ENCODE results near the gene USF1. TPM values are rescaled to one million over a fixed set of nuclear protein-coding genes. Genes with fewer than 3 reads are reported as not detected.
A peak's percentile ranks its signal among the peaks of the same experiment; 100 is the strongest.

The USF1 gene
- total and polyA plus RNA-seq, 9 of the 15 experiments (the other 6 are each of a cell fraction or from before 2014, with no cell fraction given), result 7.4 to 60.2 (median 54.2) TPM

GRCh38 chr1:161009602-161010211 is 36.1 kb downstream of the USF1 start (continued):
- TF ChIP-seq TEAD4 (IDR thresholded peaks at IDR 0.05; ENCODE audit: low read length) (peak; percentile 91), TEAD4 (CRISPR knock-in tag; IDR thresholded peaks at IDR 0.05; ENCODE audit: borderline replicate concordance) (no peak), PML (IDR thresholded peaks at IDR 0.05; ENCODE audit: low read length) (peak; percentile 83), HNRNPL (IDR thresholded peaks at IDR 0.05; ENCODE audit: low read depth, low read length) (0 out of 2 replicates have a peak, but pooled peaks have one; percentile 30), LEF1 (IDR thresholded peaks at IDR 0.05) (peak; percentile 67; the same call in 1 of the 2 replicates), SMARCA5 (IDR thresholded peaks at IDR 0.05) (peak; percentile 72), HSF4 (CRISPR knock-in tag; IDR thresholded peaks at IDR 0.05; ENCODE audit: borderline replicate concordance) (no peak), MTF1 (CRISPR knock-in tag; IDR thresholded peaks at IDR 0.05; ENCODE audit: borderline replicate concordance) (no peak), C11orf30 (IDR thresholded peaks at IDR 0.05; ENCODE audit: low read depth) (peak; percentile 57), ZBTB5 (IDR thresholded peaks at IDR 0.05) (no peak), ZNF134 (CRISPR knock-in tag; conservative IDR thresholded peaks at IDR 0.05) (no peak), MEF2D (tag; conservative IDR thresholded peaks at IDR 0.05; ENCODE audit: low read depth) (no peak), MAX (CRISPR knock-in tag; IDR thresholded peaks at IDR 0.05) (peak; percentile 51; the same call in 1 of the 2 replicates), RCOR1 (IDR thresholded peaks at IDR 0.05; ENCODE audit: borderline replicate concordance in 1 of 2, low read depth in 2 of 2, low read length in 2 of 2) (peak; percentile 19 to 64; a peak in 2 of 4 replicates), PHB2 (IDR thresholded peaks at IDR 0.05; ENCODE audit: low read depth) (peak; percentile 87), NR2C2 (CRISPR knock-in tag; IDR thresholded peaks at IDR 0.05) (no peak), NR2C2 (tag; IDR thresholded peaks at IDR 0.05) (peak; percentile 22; the same call in 1 of the 2 replicates), ATF3 (IDR thresholded peaks at IDR 0.05) (no peak), ATF3 (CRISPR knock-in tag; conservative IDR thresholded peaks at IDR 0.05) (0 out of 2 replicates have a peak, but pooled peaks have one; percentile 41), LCOR (CRISPR knock-in tag; IDR thresholded peaks at IDR 0.05) (peak; percentile 75; the same call in 1 of the 2 replicates), THRB (CRISPR knock-in tag; conservative IDR thresholded peaks at IDR 0.05) (no peak), MITF (IDR thresholded peaks at IDR 0.05) (0 out of 2 replicates have a peak, but pooled peaks have one; percentile 23), ZNF184 (CRISPR knock-in tag; IDR thresholded peaks at IDR 0.05) (no peak), ARID2 (IDR thresholded peaks at IDR 0.05) (no peak), KDM1A (IDR thresholded peaks at IDR 0.05) (peak; percentile 92 to 94), BCOR (IDR thresholded peaks at IDR 0.05) (peak; percentile 84)
